HEK293 (cell line): ENCODE measurements around the gene PKIG.

Experiments used
- CTCF ChIA-PET: fragments of 350-600 bp; formaldehyde crosslinking; extraction: SDS; loops from one replicate; lab custom pipeline; 2021; ENCODE audit warnings: antibody characterized with exemption; lab: Yijun Ruan, JAX
- POLR2A ChIA-PET: fragments of 300-600 bp; formaldehyde crosslinking; extraction: SDS; loops from one replicate; lab custom pipeline; 2020; ENCODE audit warnings: antibody characterized with exemption, inconsistent platforms; lab: Yijun Ruan, JAX
- H3K27ac ChIP-seq: fragments of 200-500 bp; sonication (Bioruptor generic); 2 replicates; pipeline ENCODE4 v1.5.1; 2014; ENCODE audit warnings: low read depth, low read length, control low read depth, inconsistent platforms; ENCODE audit errors: extremely low read depth
- H3K36me3 ChIP-seq, 2 experiments: fragments of 200-500 bp in 1 of 2; sonication (Bioruptor generic) in 1 of 2; 1 replicate in 1 of 2; 2 replicates in 1 of 2; pipeline ENCODE4 v1.5.1; 2014 to 2017; ENCODE audit warnings: inconsistent platforms in 2 of 2, low read length in 2 of 2; ENCODE audit not compliant: control insufficient read depth in 2 of 2, insufficient read depth in 1 of 2
- H3K4me1 ChIP-seq: fragments of 200-500 bp; sonication (Bioruptor generic); 2 replicates; pipeline ENCODE4 v1.5.1; 2014; ENCODE audit warnings: mild to moderate bottlenecking, low read length, inconsistent platforms; ENCODE audit not compliant: control insufficient read depth, insufficient read depth
- H3K4me3 ChIP-seq: 2 replicates; pipeline ENCODE4 v1.5.1; 2011; ENCODE audit warnings: low read depth, mild to moderate bottlenecking, control low read depth, low read length, moderate library complexity
- H3K9me3 ChIP-seq: fragments of 200-500 bp; sonication (Bioruptor generic); 2 replicates; pipeline ENCODE4 v1.5.1; 2014; ENCODE audit warnings: low read depth, low read length, inconsistent platforms; ENCODE audit not compliant: control insufficient read depth, insufficient read depth
- GLIS1 ChIP-seq: fragments of 450-650 bp; formaldehyde crosslinking; IDR thresholded peaks from 2 replicates; pipeline ENCODE4 v1.5.1; 2016; ENCODE audit warnings: missing biosample characterization, missing genetic modification characterization
- HOXA7 ChIP-seq: sonication (generic); formaldehyde crosslinking; IDR thresholded peaks from 2 replicates; pipeline ENCODE4 v1.8.1; 2022; ENCODE audit warnings: missing genetic modification reagents, borderline replicate concordance
- MYNN ChIP-seq: fragments of 450-650 bp; formaldehyde crosslinking; IDR thresholded peaks from 2 replicates; pipeline ENCODE4 v1.5.1; 2016; ENCODE audit warnings: missing biosample characterization, missing genetic modification characterization, borderline replicate concordance
- SALL2 ChIP-seq: fragments of 450-650 bp; formaldehyde crosslinking; IDR thresholded peaks from 2 replicates; pipeline ENCODE4 v1.5.0; 2017; ENCODE audit warnings: missing biosample characterization, mild to moderate bottlenecking, missing genetic modification characterization, borderline replicate concordance
- YY2 ChIP-seq: fragments of 450-650 bp; formaldehyde crosslinking; IDR thresholded peaks from 2 replicates; pipeline ENCODE4 v1.5.1; 2016; ENCODE audit warnings: missing biosample characterization, missing genetic modification characterization
- ZBTB7A ChIP-seq: fragments of 450-650 bp; formaldehyde crosslinking; IDR thresholded peaks from 2 replicates; pipeline ENCODE4 v1.5.1; 2016; ENCODE audit warnings: low read depth, missing biosample characterization, missing genetic modification characterization
- ZNF138 ChIP-seq: fragments of 450-650 bp; formaldehyde crosslinking; IDR thresholded peaks from 2 replicates; pipeline ENCODE4 v1.5.1; 2016; ENCODE audit warnings: missing biosample characterization, missing genetic modification characterization, borderline replicate concordance
- ZNF174 ChIP-seq: fragments of 450-650 bp; formaldehyde crosslinking; IDR thresholded peaks from 2 replicates; pipeline ENCODE4 v1.5.0; 2017; ENCODE audit warnings: missing biosample characterization, mild to moderate bottlenecking, missing genetic modification characterization
- ZNF221 ChIP-seq: fragments of 450-650 bp; formaldehyde crosslinking; IDR thresholded peaks from 2 replicates; pipeline ENCODE4 v1.5.1; 2017; ENCODE audit warnings: missing biosample characterization, missing genetic modification characterization, borderline replicate concordance
- ZNF248 ChIP-seq: fragments of 450-650 bp; formaldehyde crosslinking; IDR thresholded peaks from 2 replicates; pipeline ENCODE4 v1.5.1; 2017; ENCODE audit warnings: missing biosample characterization, missing genetic modification characterization
- ZNF274 ChIP-seq, 2 experiments: fragments of 200-500 bp in 1 of 2; fragments of 450-650 bp in 1 of 2; sonication (Bioruptor generic) in 1 of 2; formaldehyde crosslinking in 1 of 2; IDR thresholded peaks; 2 replicates each; pipeline versions ENCODE4 v1.5.1 to v1.6.1; 2014 to 2016; ENCODE audit warnings: borderline replicate concordance in 1 of 2, inconsistent platforms in 1 of 2, low read length in 1 of 2, missing biosample characterization in 1 of 2, missing genetic modification characterization in 1 of 2
- ZNF302 ChIP-seq: fragments of 450-650 bp; formaldehyde crosslinking; IDR thresholded peaks from 2 replicates; pipeline ENCODE4 v1.5.1; 2016; ENCODE audit warnings: missing biosample characterization, missing genetic modification characterization, low read depth
- ZNF324 ChIP-seq: fragments of 450-650 bp; formaldehyde crosslinking; IDR thresholded peaks from 2 replicates; pipeline ENCODE4 v1.5.1; 2016; ENCODE audit warnings: missing biosample characterization, missing genetic modification characterization
- ZNF350 ChIP-seq: fragments of 450-650 bp; formaldehyde crosslinking; IDR thresholded peaks from 2 replicates; pipeline ENCODE4 v1.5.0; 2017; ENCODE audit warnings: missing biosample characterization, mild to moderate bottlenecking, missing genetic modification characterization
- ZNF501 ChIP-seq: fragments of 450-650 bp; formaldehyde crosslinking; IDR thresholded peaks from 2 replicates; pipeline ENCODE4 v1.5.1; 2016; ENCODE audit warnings: missing biosample characterization, missing genetic modification characterization
- ZNF544 ChIP-seq: fragments of 450-650 bp; formaldehyde crosslinking; IDR thresholded peaks from 2 replicates; pipeline ENCODE4 v1.5.0; 2017; ENCODE audit warnings: missing biosample characterization, missing genetic modification characterization
- ZNF560 ChIP-seq: fragments of 450-650 bp; formaldehyde crosslinking; IDR thresholded peaks from 2 replicates; pipeline ENCODE4 v1.5.1; 2017; ENCODE audit warnings: missing biosample characterization, missing genetic modification characterization, borderline replicate concordance
- ZNF571 ChIP-seq: fragments of 450-650 bp; formaldehyde crosslinking; IDR thresholded peaks from 2 replicates; pipeline ENCODE4 v1.5.0; 2017; ENCODE audit warnings: missing biosample characterization, missing genetic modification characterization
- ZNF677 ChIP-seq: fragments of 450-650 bp; IDR thresholded peaks from 2 replicates; pipeline ENCODE4 v1.5.0; 2018; ENCODE audit warnings: missing biosample characterization, mild to moderate bottlenecking, missing genetic modification characterization, moderate library complexity
- ZNF777 ChIP-seq: fragments of 450-650 bp; formaldehyde crosslinking; IDR thresholded peaks from 2 replicates; pipeline ENCODE4 v1.5.1; 2017; ENCODE audit warnings: missing biosample characterization, missing genetic modification characterization, borderline replicate concordance
- TF ChIP-seq, protein P1 (sequence below): fragments of 450-650 bp; formaldehyde crosslinking; IDR thresholded peaks from 2 replicates; pipeline ENCODE4 v1.5.1; 2016; ENCODE audit warnings: missing biosample characterization, missing genetic modification characterization
- TF ChIP-seq, protein P2 (sequence below): fragments of 450-650 bp; IDR thresholded peaks from 2 replicates; pipeline ENCODE4 v1.5.1; 2018; ENCODE audit warnings: missing biosample characterization, missing genetic modification characterization
- TF ChIP-seq, protein P3 (sequence below): IDR thresholded peaks from 2 replicates; pipeline ENCODE4 v1.6.1; 2011; ENCODE audit warnings: mild to moderate bottlenecking, low read depth, low read length, borderline replicate concordance
- TF ChIP-seq, protein P4 (sequence below): fragments of 450-650 bp; formaldehyde crosslinking; IDR thresholded peaks from 2 replicates; pipeline ENCODE4 v1.5.1; 2017; ENCODE audit warnings: missing biosample characterization, missing genetic modification characterization
- TF ChIP-seq, protein P5 (sequence below): fragments of 450-650 bp; formaldehyde crosslinking; IDR thresholded peaks from 2 replicates; pipeline ENCODE4 v1.5.1; 2017; ENCODE audit warnings: missing biosample characterization, missing genetic modification characterization

PKIG gene

DNA sequence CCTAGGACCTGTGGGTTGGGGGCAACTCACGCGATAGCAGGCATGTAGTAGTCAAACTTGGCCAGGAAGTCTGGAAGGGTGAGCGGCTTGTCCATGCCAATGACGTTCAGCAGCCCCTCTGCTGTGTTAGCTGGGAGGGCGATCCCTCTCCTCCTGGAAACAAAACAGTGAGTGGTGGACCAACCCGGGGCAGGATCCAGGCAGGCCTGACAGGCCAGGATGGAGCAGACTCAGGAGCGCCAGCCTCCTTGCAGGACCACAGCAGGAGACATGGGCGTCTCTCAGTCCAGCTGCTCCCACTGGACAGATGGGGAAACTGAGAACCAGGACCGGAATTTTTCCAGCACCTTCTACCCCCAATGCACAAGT, 46.6 kb downstream of the PKIG start:
- peaks cover 0 to 30% of the 10 kb centered on the region in 2 experiments; a peak in 2 of 3 replicates for H3K36me3 ChIP-seq
- no peaks in the 10 kb centered on the region for H3K4me1 ChIP-seq
- TF ChIP-seq ZNF777 (tag by site-specific recombination) (no peak), ZNF248 (tag by site-specific recombination) (no peak), SALL2 (tag by site-specific recombination) (no peak), ZBTB7A (tag by site-specific recombination) (no peak), ZNF501 (no peak), ZNF677 (tag by site-specific recombination) (no peak), ZNF324 (no peak), ZNF544 (no peak), ZNF174 (tag by site-specific recombination) (no peak), GLIS1 (tag by site-specific recombination) (no peak), ZNF274 (IDR thresholded peaks at IDR 0.05; ENCODE audit: low read length) (no peak), ZNF274 (tag by site-specific recombination; IDR thresholded peaks at IDR 0.05; ENCODE audit: borderline replicate concordance) (no peak), ZNF221 (tag by site-specific recombination) (no peak), ZNF350 (no peak), ZNF571 (no peak)
- TF ChIP-seq, protein P1, sequence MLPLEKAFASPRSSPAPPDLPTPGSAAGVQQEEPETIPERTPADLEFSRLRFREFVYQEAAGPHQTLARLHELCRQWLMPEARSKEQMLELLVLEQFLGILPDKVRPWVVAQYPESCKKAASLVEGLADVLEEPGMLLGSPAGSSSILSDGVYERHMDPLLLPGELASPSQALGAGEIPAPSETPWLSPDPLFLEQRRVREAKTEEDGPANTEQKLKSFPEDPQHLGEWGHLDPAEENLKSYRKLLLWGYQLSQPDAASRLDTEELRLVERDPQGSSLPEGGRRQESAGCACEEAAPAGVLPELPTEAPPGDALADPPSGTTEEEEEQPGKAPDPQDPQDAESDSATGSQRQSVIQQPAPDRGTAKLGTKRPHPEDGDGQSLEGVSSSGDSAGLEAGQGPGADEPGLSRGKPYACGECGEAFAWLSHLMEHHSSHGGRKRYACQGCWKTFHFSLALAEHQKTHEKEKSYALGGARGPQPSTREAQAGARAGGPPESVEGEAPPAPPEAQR (tag by site-specific recombination) = no peak
- TF ChIP-seq, protein P2, sequence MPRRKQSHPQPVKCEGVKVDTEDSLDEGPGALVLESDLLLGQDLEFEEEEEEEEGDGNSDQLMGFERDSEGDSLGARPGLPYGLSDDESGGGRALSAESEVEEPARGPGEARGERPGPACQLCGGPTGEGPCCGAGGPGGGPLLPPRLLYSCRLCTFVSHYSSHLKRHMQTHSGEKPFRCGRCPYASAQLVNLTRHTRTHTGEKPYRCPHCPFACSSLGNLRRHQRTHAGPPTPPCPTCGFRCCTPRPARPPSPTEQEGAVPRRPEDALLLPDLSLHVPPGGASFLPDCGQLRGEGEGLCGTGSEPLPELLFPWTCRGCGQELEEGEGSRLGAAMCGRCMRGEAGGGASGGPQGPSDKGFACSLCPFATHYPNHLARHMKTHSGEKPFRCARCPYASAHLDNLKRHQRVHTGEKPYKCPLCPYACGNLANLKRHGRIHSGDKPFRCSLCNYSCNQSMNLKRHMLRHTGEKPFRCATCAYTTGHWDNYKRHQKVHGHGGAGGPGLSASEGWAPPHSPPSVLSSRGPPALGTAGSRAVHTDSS (tag by site-specific recombination) = no peak
- no peak overlapping the region for H3K27ac ChIP-seq
- ChIA-PET CTCF (interaction anchor here (1.5 kb wide), 1 partner anchor 9 kb away, joined by 5 read pairs; no protein-coding TSS in a partner anchor), POLR2A (interaction anchor here (0.5 kb wide), 1 partner anchor 14 kb away, joined by 3 read pairs; no protein-coding TSS in a partner anchor)
- H3K9me3 ChIP-seq = no peaks in the 10 kb centered on the region
- H3K4me3 ChIP-seq = no peak overlapping the region

DNA sequence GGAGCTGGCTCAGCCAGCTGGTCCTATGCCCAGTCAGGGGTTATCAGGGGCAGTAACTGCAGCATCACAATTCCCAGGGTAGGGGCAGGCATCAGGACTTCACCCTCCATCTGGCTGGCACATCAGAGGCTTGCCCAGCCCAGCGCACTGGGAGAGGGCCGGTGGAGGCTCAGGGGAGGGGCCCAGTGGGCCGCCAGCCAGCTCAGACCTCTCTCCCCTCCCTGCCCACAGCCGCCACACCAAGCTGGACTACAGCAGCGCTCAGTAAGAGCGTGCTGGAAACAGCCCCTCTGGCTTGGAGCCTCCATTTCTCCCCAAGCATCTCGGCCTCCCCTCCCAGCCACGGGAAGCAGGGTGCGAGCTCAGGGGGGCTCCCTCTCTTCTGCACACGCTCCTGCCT, 47.2 kb downstream of the PKIG start:
- no peak overlapping the region for H3K4me3 ChIP-seq
- peaks cover 0 to 29% of the 10 kb centered on the region in 2 experiments; a peak in 2 of 3 replicates for H3K36me3 ChIP-seq
- no peak overlapping the region for H3K27ac ChIP-seq
- H3K4me1 ChIP-seq = no peaks in the 10 kb centered on the region
- H3K9me3 ChIP-seq = no peaks in the 10 kb centered on the region
- CTCF ChIA-PET = interaction anchor here (1.5 kb wide), 1 partner anchor 9 kb away, joined by 5 read pairs; no protein-coding TSS in a partner anchor
- POLR2A ChIA-PET = interaction anchor here (0.5 kb wide), 1 partner anchor 15 kb away, joined by 3 read pairs; no protein-coding TSS in a partner anchor
- no peak for TF ChIP-seq MYNN (tag by site-specific recombination)
- no peak for TF ChIP-seq ZNF560 (tag by site-specific recombination)
- TF ChIP-seq, protein P3, sequence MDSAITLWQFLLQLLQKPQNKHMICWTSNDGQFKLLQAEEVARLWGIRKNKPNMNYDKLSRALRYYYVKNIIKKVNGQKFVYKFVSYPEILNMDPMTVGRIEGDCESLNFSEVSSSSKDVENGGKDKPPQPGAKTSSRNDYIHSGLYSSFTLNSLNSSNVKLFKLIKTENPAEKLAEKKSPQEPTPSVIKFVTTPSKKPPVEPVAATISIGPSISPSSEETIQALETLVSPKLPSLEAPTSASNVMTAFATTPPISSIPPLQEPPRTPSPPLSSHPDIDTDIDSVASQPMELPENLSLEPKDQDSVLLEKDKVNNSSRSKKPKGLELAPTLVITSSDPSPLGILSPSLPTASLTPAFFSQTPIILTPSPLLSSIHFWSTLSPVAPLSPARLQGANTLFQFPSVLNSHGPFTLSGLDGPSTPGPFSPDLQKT = no peak
- TF ChIP-seq, protein P4, sequence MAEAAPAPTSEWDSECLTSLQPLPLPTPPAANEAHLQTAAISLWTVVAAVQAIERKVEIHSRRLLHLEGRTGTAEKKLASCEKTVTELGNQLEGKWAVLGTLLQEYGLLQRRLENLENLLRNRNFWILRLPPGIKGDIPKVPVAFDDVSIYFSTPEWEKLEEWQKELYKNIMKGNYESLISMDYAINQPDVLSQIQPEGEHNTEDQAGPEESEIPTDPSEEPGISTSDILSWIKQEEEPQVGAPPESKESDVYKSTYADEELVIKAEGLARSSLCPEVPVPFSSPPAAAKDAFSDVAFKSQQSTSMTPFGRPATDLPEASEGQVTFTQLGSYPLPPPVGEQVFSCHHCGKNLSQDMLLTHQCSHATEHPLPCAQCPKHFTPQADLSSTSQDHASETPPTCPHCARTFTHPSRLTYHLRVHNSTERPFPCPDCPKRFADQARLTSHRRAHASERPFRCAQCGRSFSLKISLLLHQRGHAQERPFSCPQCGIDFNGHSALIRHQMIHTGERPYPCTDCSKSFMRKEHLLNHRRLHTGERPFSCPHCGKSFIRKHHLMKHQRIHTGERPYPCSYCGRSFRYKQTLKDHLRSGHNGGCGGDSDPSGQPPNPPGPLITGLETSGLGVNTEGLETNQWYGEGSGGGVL (tag by site-specific recombination) = no peak
- no peak for TF ChIP-seq HOXA7 (CRISPR knock-in tag)
- TF ChIP-seq, protein P5, sequence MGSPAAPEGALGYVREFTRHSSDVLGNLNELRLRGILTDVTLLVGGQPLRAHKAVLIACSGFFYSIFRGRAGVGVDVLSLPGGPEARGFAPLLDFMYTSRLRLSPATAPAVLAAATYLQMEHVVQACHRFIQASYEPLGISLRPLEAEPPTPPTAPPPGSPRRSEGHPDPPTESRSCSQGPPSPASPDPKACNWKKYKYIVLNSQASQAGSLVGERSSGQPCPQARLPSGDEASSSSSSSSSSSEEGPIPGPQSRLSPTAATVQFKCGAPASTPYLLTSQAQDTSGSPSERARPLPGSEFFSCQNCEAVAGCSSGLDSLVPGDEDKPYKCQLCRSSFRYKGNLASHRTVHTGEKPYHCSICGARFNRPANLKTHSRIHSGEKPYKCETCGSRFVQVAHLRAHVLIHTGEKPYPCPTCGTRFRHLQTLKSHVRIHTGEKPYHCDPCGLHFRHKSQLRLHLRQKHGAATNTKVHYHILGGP (tag by site-specific recombination) = no peak
- TF ChIP-seq ZNF302 = no peak
- TF ChIP-seq ZNF221 (tag by site-specific recombination) = no peak
- TF ChIP-seq ZNF248 (tag by site-specific recombination) = no peak
- no peak for TF ChIP-seq ZNF138 (tag by site-specific recombination)
- TF ChIP-seq YY2 (tag by site-specific recombination) = no peak
- TF ChIP-seq, all 188 proteins: peak for 0
